Measurements from ENCODE around the gene DHX32. TPM values are rescaled to one million over a fixed set of nuclear protein-coding genes. Genes with fewer than 3 reads are reported as not detected.

DHX32 gene
- total RNA-seq, 1 donor from 2014 or later: 46.4 TPM

DNA sequence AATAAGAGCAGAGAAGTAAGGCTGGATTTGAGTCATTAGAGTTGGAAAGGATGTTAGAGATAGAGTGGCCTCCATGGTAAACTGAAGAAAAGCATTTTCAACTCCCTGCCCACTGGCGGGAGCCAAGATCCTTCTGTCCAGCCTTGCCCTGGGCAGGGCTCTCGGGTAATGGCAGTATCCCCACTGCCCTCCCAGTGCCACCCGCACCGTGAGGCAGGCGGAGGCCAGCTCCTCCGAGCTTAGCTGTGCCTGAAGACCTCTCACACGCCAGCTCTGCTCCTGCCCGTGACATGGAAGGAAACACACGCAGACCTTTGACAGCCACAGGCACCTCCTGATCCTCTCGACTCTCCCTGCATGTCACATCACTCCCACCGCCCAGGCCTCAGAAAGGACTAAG lies 35.5 kb downstream of the DHX32 start:
- no peak overlapping the region for H3K4me3 ChIP-seq
- no peak overlapping the region for H3K27ac ChIP-seq (replicated peaks)
- peaks cover 66% of the 10 kb centered on the region for H3K36me3 ChIP-seq
- H3K4me1 ChIP-seq: peaks cover 26% of the 10 kb centered on the region
- H3K9me3 ChIP-seq (replicated peaks): no peaks in the 10 kb centered on the region
- intact Hi-C loops (cut with micrococcal nuclease): no loop called here
- H3K27me3 ChIP-seq (ENCODE audit: low read depth): no peaks in the 10 kb centered on the region
- TF ChIP-seq CTCF (IDR thresholded peaks at IDR 0.05; ENCODE audit: borderline replicate concordance): no peak
- DNase-seq: no peak

DNA sequence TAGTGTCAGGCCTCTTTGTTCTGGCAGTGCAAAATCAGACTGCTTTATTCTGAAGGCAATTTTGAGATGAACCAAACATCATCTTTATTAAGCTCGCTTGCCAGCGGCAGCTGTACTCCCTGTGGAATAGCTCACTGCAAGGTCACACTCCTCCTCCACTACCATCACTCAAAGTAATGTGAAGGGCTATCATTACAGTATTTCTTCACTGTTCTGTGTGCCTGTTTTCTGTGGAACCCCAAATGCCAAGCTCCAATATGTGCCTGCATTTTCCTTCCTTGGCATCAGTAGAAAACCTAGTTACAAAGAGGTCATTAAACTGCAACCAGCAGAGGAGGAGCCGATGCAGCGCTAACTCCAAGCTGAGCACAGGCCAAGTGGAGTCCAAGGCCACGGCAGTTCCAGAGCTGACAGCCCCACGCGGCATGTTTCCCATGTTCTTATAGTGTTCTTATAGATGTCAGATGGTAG lies 36.3 kb downstream of the DHX32 start:
- peaks cover 66% of the 10 kb centered on the region for H3K36me3 ChIP-seq
- no peak for TF ChIP-seq CTCF (IDR thresholded peaks at IDR 0.05; ENCODE audit: borderline replicate concordance)
- no peak for DNase-seq
- no peak overlapping the region for H3K4me3 ChIP-seq
- H3K27ac ChIP-seq (replicated peaks): peak overlapping the region; percentile 4
- intact Hi-C loops (cut with micrococcal nuclease): no loop called here
- peaks cover 21% of the 10 kb centered on the region for H3K4me1 ChIP-seq
- H3K27me3 ChIP-seq (ENCODE audit: low read depth): no peaks in the 10 kb centered on the region
- no peaks in the 10 kb centered on the region for H3K9me3 ChIP-seq (replicated peaks)

GRCh38 chr10:125843603-125844329 lies 37.3 kb downstream of the DHX32 start:
- H3K36me3 ChIP-seq: peaks cover 66% of the 10 kb centered on the region
- intact Hi-C loops (cut with micrococcal nuclease): no loop called here

DNA sequence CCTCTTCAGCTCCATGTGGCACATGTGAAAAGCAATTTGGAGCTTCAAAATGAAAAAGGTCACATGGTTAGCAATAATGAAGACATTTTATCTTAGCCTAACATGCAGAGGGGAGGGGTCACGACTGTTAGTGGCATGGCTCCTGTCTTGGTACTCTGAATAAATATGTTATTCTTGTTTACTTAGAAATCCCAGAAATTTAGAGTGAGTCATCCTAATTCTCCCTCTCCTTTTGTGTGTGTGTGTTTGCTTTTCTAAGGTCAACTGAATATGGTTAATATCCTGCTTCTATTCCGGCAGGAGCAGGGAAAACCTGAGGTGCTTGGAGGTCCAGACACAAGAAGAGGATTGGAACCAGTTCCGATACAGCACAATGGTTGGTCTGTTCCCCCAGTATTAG lies 40.1 kb downstream of the DHX32 start:
- no peak overlapping the region for H3K27ac ChIP-seq (replicated peaks)
- H3K4me1 ChIP-seq: peaks cover 15% of the 10 kb centered on the region
- TF ChIP-seq CTCF (IDR thresholded peaks at IDR 0.05; ENCODE audit: borderline replicate concordance): no peak
- no peak overlapping the region for H3K4me3 ChIP-seq
- no peak for DNase-seq
- no peaks in the 10 kb centered on the region for H3K27me3 ChIP-seq (ENCODE audit: low read depth)
- no peaks in the 10 kb centered on the region for H3K9me3 ChIP-seq (replicated peaks)
- intact Hi-C loops (cut with micrococcal nuclease): no loop called here
- peaks cover 77% of the 10 kb centered on the region for H3K36me3 ChIP-seq

More at GRCh38 chr10:125843603-125844329, 37.3 kb downstream of the DHX32 start:
- Histone ChIP-seq H3K4me3 (no peak overlapping the region), H3K4me1 (peaks cover 21% of the 10 kb centered on the region), H3K9me3 (replicated peaks) (no peaks in the 10 kb centered on the region), H3K27ac (replicated peaks) (no peak overlapping the region), H3K27me3 (ENCODE audit: low read depth) (no peaks in the 10 kb centered on the region)
- no peak for TF ChIP-seq CTCF (IDR thresholded peaks at IDR 0.05; ENCODE audit: borderline replicate concordance)
- DNase-seq: no peak

DNA sequence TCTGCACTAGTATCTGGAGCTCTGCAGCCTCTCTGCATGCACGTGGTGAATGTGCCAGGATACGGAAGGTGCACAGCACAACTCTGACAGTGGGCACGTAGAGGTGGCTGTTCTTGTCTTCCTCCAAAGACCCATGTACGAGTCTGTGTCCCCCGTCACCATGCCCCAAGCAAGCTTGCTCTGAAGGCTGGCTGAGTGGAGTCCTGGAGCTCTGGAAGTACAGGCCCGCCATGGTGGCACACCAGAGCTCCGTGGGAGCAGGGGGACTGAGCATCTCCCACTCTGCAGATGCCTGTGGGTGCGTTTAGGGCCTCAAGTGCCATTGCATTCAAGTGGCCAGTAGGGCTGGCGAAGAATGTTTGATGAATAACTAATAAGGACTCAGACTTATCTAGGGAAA lies 40.7 kb downstream of the DHX32 start:
- H3K4me1 ChIP-seq: peaks cover 15% of the 10 kb centered on the region
- no peak for TF ChIP-seq CTCF (IDR thresholded peaks at IDR 0.05; ENCODE audit: borderline replicate concordance)
- H3K9me3 ChIP-seq (replicated peaks): no peaks in the 10 kb centered on the region
- intact Hi-C loops (cut with micrococcal nuclease): no loop called here
- DNase-seq: no peak
- H3K27ac ChIP-seq (replicated peaks): no peak overlapping the region
- H3K36me3 ChIP-seq: peaks cover 77% of the 10 kb centered on the region
- no peaks in the 10 kb centered on the region for H3K27me3 ChIP-seq (ENCODE audit: low read depth)
- H3K4me3 ChIP-seq: no peak overlapping the region
